SK-N-MC (cell line): ENCODE results near the gene CWC27.

Source experiments
- EZH2 ChIP-seq: fragments of 200-600 bp; sonication (generic); IDR thresholded peaks from one replicate; pipeline ENCODE4 v1.6.1; 2017; ENCODE audit warnings: antibody characterized with exemption
- POLR2AphosphoS5 ChIP-seq: IDR thresholded peaks from 2 replicates; pipeline ENCODE4 v1.6.1; 2012; ENCODE audit warnings: mild to moderate bottlenecking, low read depth, low read length, borderline replicate concordance

DNA sequence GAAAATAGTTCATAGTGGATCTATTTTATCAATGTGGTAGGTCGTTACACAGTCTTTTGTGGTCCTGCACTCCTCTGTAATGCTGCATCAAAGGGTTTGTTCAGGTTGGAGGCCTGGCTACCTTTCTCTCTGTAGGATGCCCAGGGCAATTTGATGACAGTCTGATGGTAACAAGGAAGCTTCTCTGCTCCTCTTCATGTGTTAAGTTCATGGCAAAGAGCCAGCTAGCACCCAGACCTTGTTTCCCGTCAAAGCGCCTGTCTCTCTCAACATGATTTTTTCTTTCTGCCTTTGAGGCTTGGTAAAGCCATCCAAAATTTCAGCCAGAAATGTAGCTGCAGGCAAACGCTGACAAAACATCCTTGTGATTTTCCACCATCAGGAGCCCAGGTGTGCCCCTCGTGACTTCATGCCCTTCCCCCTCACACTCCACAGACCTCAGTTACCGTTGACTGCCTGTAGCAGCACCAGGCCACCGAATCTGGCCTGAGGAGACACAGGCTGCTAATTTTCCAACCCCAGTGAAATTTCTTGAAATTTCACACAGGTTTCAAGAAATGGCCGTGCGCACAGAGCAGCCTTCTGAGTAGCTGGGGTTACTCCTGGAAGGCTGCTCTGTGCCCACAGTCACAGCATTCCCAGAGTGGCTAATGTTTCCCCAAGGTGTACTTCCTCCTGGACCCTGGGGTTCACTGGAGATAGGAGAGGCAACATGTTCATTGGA lies 292.7 kb downstream of the CWC27 start:
- no peak for TF ChIP-seq POLR2AphosphoS5
- TF ChIP-seq EZH2 = no peak
